NCI-H82 (cell line): ENCODE measurements around the gene ZNF428.
"Not testable (repeated sequence)": the region's sequence is repeated elsewhere in the genome, so short reads cannot be mapped to it uniquely, and the experiment has no call there.

Source experiments
- DNase-seq: peaks from one replicate; lab custom pipeline; 2025; lab: John Stamatoyannopoulos, UW

ZNF428 gene

GRCh38 chr19:43616954-43617353, 2.5 kb downstream of the ZNF428 start:
- no peak for DNase-seq

- DNase-seq: no peak
Measured at GRCh38 chr19:43616306-43616705, 3.1 kb downstream of the ZNF428 start.

- no peak for DNase-seq
Measured at GRCh38 chr19:43612374-43612773, 7.1 kb downstream of the ZNF428 start.

- no peak for DNase-seq
Measured at GRCh38 chr19:43611788-43612187, 7.6 kb downstream of the ZNF428 start, which contains the start of gene SRRM5. SRRM5 (plus strand) TSS chr19:43612088; CDS start chr19:43612122, 34 bp downstream.

- DNase-seq: no peak
Measured at GRCh38 chr19:43610493-43610892, 8.9 kb downstream of the ZNF428 start.

- DNase-seq: no peak
Measured at GRCh38 chr19:43609872-43610271, 9.6 kb downstream of the ZNF428 start.

GRCh38 chr19:43607238-43608205, 11.9 kb downstream of the ZNF428 start:
- DNase-seq: no peak

- no peak for DNase-seq
Measured at GRCh38 chr19:43606569-43607229, 12.7 kb downstream of the ZNF428 start.

GRCh38 chr19:43605875-43606568, 13.4 kb downstream of the ZNF428 start:
- DNase-seq: no peak

GRCh38 chr19:43600326-43600725, 19.1 kb downstream of the ZNF428 start:
- not testable (repeated sequence) for DNase-seq

GRCh38 chr19:43599635-43600295, 19.7 kb downstream of the ZNF428 start:
- no peak for DNase-seq

- no peak for DNase-seq
Measured at GRCh38 chr19:43598445-43599240, 20.8 kb downstream of the ZNF428 start.

GRCh38 chr19:43597876-43598275, 21.6 kb downstream of the ZNF428 start:
- DNase-seq: no peak

- DNase-seq: peak; percentile 56
Measured at GRCh38 chr19:43596842-43597461, 22.5 kb downstream of the ZNF428 start.

- DNase-seq: peak; percentile 100
Measured at GRCh38 chr19:43595999-43596841, 23.2 kb downstream of the ZNF428 start, which contains the start of the genes IRGQ and ZNF576. IRGQ (minus strand) TSS chr19:43596134; CDS start chr19:43595338, 796 bp downstream. ZNF576 (plus strand) TSS chr19:43596595; CDS start chr19:43597109, 514 bp downstream.

- DNase-seq: peak; percentile 59
Measured at GRCh38 chr19:43595605-43595998, 23.8 kb downstream of the ZNF428 start.

- DNase-seq: peak; percentile 82
Measured at GRCh38 chr19:43594710-43595604, 24.5 kb downstream of the ZNF428 start.

- DNase-seq: no peak
Measured at GRCh38 chr19:43594081-43594697, 25.2 kb downstream of the ZNF428 start.
